ENCODE results near the gene ADISSP.

Gene ADISSP

DNA sequence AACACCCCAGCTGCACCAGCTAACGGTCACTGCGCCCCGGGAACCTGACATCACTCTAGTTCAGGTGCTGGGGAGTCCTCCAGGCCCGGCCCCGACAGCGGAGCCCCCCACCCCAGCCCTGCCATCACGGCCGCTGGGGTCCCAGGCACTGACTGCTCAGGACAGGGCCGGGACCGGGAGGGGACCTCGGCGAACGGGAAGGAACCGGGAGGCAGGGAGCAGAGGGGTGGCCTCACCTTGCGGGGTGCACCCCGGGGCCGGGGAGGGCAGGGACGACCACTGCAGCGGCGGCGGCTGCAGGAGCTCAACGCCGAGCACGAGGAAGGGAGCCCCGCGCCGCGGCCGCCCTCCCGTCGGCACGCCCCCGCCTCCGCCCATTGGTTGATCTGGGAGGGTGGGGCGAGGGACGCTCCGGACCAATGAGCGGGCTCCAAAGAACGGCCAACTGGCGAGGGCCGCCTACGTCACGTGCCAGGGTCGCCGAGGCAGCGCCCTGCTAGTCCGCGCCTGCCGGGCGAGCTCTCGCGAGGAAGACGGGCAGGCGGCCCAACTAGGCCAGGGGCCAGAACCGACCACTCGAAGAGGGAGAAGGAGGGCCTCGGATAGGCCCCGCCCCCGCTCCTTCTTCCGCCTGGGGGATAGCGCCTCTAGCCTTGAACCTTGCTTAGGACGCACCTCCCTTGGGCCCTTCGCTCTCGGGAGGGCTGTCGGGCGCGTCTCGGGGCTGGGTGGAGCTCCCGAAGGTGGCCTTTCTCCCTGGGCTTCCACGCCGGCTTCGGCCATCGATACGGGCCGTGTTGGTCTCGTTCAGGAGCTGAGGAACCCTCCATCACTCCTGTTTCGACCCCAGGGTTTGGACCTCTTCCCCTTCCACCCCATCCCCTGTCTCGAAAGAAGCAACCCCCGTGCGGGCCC, at the start of gene ADISSP:
ADISSP (minus strand) TSS at position 327 of the 915 bp plus-strand sequence. CDS start 7,653 bp downstream, outside the sequence.
- DNase-seq: peak; percentile 96

GRCh38 chr20:3815703-3816315, 48.3 kb upstream of the ADISSP start:
- no peak for DNase-seq

- DNase-seq: no peak
Observed at GRCh38 chr20:3814928-3815495, 47.5 kb upstream of the ADISSP start.

- no peak for DNase-seq
Observed at GRCh38 chr20:3813848-3814581, 46.5 kb upstream of the ADISSP start.

GRCh38 chr20:3812975-3813847, 45.7 kb upstream of the ADISSP start:
- DNase-seq: no peak

GRCh38 chr20:3812259-3812681, 44.7 kb upstream of the ADISSP start:
- no peak for DNase-seq

GRCh38 chr20:3811467-3812258, 44.1 kb upstream of the ADISSP start:
- no peak for DNase-seq

DNA sequence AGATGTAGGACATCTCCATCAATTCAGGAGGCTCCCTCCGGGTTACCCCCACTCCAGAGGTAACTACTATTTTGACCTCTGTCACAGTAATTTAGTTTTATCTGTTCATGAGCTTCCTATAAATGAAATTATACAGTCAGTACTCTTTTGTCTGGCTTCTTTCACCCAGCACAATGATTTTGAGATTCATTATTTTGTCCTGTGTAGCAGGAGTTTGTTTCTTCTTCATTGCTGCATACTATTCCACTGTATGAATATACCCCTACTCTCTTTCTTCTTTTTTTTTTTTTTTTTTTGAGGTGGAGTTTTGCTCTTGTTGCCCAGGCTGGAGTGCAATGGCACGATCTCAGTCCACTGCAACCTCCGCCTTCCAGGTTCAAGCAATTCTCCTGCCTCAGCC, 41.0 kb upstream of the ADISSP start:
- no peak for DNase-seq

DNA sequence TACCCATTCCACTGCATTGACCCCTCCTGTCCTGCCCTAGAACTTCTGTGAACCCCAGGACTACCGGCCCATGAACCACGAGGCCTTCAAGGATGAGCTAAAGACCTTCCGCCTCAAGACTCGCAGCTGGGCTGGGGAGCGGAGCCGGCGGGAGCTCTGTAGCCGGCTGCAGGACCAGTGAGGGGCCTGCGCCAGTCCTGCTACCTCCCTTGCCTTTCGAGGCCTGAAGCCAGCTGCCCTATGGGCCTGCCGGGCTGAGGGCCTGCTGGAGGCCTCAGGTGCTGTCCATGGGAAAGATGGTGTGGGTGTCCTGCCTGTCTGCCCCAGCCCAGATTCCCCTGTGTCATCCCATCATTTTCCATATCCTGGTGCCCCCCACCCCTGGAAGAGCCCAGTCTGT, 37.2 kb upstream of the ADISSP start:
- DNase-seq: no peak

- DNase-seq: no peak
Observed at GRCh38 chr20:3804254-3804751, 36.8 kb upstream of the ADISSP start.

DNA sequence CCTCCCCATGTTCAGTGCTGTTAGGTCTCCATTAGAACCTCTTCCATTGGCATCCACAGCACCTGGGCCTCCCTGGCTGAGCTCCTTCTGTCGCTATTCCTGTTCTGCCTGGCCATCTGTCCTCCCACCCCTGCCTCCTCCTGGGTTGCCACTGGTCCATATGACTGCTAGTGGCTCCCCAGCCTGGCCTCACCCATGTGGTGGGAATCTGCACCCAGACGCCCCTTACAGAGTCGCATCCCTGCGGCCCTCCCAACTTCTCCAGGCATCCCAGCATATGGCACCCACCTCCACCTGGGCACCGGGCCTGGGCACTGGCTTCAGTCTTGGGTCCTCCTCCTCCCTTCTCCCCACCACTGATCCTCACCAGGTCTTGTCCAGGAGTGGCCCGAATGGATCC, 36.3 kb upstream of the ADISSP start:
- DNase-seq: no peak

DNA sequence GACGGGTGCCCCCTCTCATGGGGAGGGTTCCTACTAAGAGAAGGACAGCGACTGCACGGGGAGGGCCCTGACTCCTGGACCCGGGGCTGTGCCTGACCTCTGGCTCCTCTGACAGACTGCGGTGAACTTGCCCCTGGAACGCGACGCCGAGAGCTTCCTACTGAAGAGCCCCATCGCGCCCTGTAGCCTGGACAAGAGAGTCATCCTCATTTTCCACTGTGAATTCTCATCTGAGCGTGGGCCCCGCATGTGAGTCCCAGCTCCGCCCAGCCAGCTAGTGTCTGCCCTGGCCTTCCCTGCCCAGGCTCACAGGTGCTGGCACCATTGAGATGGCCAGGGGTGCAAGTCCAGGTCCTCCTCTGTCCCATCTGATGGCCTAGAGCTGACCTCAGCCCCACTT, 35.7 kb upstream of the ADISSP start:
- DNase-seq: no peak

GRCh38 chr20:3802524-3803239, 35.1 kb upstream of the ADISSP start:
- DNase-seq: no peak

- DNase-seq: no peak
Observed at GRCh38 chr20:3801846-3802245, 34.3 kb upstream of the ADISSP start.

DNA sequence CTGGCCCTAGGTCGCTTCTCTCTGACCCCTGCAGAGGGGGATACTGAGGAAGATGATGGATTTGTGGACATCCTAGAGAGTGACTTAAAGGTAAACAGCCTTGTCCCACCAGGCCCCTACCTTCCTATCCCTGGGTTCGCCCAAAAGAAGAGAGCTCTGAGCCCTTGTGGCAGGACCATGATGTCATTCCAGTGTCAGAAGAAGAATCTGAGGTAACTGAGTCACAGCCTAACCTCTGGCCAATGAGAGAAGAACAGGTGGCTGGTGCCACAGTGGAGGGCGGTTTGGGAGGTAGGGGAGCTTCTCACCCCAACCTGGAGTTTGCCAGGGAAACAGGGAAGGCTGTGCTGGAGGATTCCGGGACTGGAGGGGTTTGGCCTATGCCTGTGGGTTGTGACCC, 33.7 kb upstream of the ADISSP start:
- no peak for DNase-seq

- no peak for DNase-seq
Observed at GRCh38 chr20:3800878-3801260, 33.3 kb upstream of the ADISSP start.

- peak; percentile 77 for DNase-seq
Observed at GRCh38 chr20:3800256-3800877, 32.8 kb upstream of the ADISSP start.

GRCh38 chr20:3798908-3799248, 31.3 kb upstream of the ADISSP start:
- no peak for DNase-seq

DNA sequence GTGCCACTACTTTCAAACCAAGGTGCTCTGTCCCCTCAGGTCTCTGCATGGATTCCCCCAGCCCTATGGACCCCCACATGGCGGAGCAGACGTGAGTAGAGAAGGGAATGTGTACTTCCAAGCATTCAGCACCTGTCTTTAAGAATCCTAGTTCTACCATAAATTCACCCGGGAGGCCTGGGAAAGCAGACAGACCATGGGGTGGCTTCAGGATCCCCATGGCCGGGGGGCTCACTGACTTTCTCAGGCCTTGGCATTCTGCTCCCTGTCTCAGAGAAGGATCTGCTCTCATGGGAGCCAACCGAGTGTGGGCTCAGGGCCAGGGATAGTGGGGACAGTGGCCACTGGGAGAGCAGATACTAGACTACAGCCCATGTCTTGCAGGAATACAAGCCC, 30.8 kb upstream of the ADISSP start:
- DNase-seq: no peak

Measured in NCI-H526 treated with DMSO at 0.1 percent for 48 hours (cell line).